Suprapubic skin (tissue), 4 donors: Measurements from ENCODE around the gene MEF2A.

Source experiments
- CTCF ChIP-seq, 2 donors: fragments of 200-600 bp in 1 of 2; fragments of 450-650 bp in 1 of 2; sonication (generic) in 1 of 2; IDR thresholded peaks; one replicate each; pipeline ENCODE4 v1.5.1; 2016 to 2019; ENCODE audit warnings: antibody characterized with exemption in 2 of 2, mild to moderate bottlenecking in 1 of 2, moderate library complexity in 1 of 2
- EP300 ChIP-seq: sonication (generic); formaldehyde crosslinking; IDR thresholded peaks from one replicate; pipeline ENCODE4 v1.6.1; 2017; ENCODE audit warnings: antibody characterized with exemption
- POLR2A ChIP-seq, 2 donors: fragments of 450-650 bp; IDR thresholded peaks; one replicate each; pipeline ENCODE4 v1.6.1; 2017; ENCODE audit warnings: antibody characterized with exemption in 2 of 2, mild to moderate bottlenecking in 2 of 2, moderate library complexity in 2 of 2
- POLR2AphosphoS5 ChIP-seq, 3 donors: sonication (generic); formaldehyde crosslinking; IDR thresholded peaks; one replicate each; pipeline ENCODE4 v1.6.1; 2017; ENCODE audit warnings: antibody characterized with exemption in 3 of 3

- TF ChIP-seq EP300 (no peak), CTCF (IDR thresholded peaks at IDR 0.05) (no peak), POLR2A (IDR thresholded peaks at IDR 0.05) (no peak), POLR2AphosphoS5 (IDR thresholded peaks at IDR 0.05) (no peak)
These were observed 39.1 kb upstream of the MEF2A start for GRCh38 chr15:99526671-99527070.
